GM23248 (cell line): ENCODE results near the gene TLR2. TPM values are rescaled to one million over a fixed set of nuclear protein-coding genes. Genes with fewer than 3 reads are reported as not detected.

Experiments
- DNase-seq: peaks from one replicate; pipeline ENCODE4 v3.0.0-alpha.2; 2015
- H2AFZ ChIP-seq: fragments of 200-600 bp; sonication (generic); 2 replicates; pipeline ENCODE4 v1.6.1; 2016; ENCODE audit warnings: antibody characterized with exemption
- H3F3A ChIP-seq: fragments of 200-600 bp; sonication (generic); 2 replicates; pipeline ENCODE4 v1.6.1; 2016; ENCODE audit warnings: mild to moderate bottlenecking, antibody characterized with exemption, mixed run types; ENCODE audit not compliant: insufficient read depth
- H3K27ac ChIP-seq: fragments of 200-600 bp; sonication (generic); 2 replicates; pipeline ENCODE4 v1.5.1; 2016; ENCODE audit warnings: mild to moderate bottlenecking
- H3K27me3 ChIP-seq: fragments of 200-600 bp; sonication (generic); replicated peaks from 2 replicates; pipeline ENCODE4 v1.6.1; 2016; ENCODE audit warnings: mild to moderate bottlenecking; ENCODE audit not compliant: insufficient read depth
- H3K36me3 ChIP-seq: fragments of 200-600 bp; sonication (generic); 2 replicates; pipeline ENCODE4 v1.6.1; 2016; ENCODE audit warnings: low read depth, mild to moderate bottlenecking
- H3K4me1 ChIP-seq: fragments of 200-600 bp; sonication (generic); 2 replicates; pipeline ENCODE4 v1.6.1; 2016; ENCODE audit warnings: mild to moderate bottlenecking; ENCODE audit not compliant: insufficient read depth
- H3K4me2 ChIP-seq: fragments of 200-600 bp; sonication (generic); one replicate; pipeline ENCODE4 v1.6.1; 2016; ENCODE audit warnings: mild to moderate bottlenecking; ENCODE audit not compliant: unreplicated experiment
- H3K4me3 ChIP-seq: fragments of 200-600 bp; sonication (generic); 2 replicates; pipeline ENCODE4 v1.5.1; 2016; ENCODE audit warnings: mild to moderate bottlenecking
- H3K79me2 ChIP-seq: fragments of 200-600 bp; sonication (generic); 2 replicates; pipeline ENCODE4 v1.6.1; 2016; ENCODE audit warnings: mild to moderate bottlenecking; ENCODE audit not compliant: insufficient read depth
- H3K9ac ChIP-seq: fragments of 200-600 bp; sonication (generic); 2 replicates; pipeline ENCODE4 v1.6.1; 2016; ENCODE audit warnings: mild to moderate bottlenecking
- H3K9me2 ChIP-seq: fragments of 200-600 bp; sonication (generic); 2 replicates; pipeline ENCODE4 v1.6.1; 2016; ENCODE audit warnings: mixed run types, mild to moderate bottlenecking, moderate library complexity; ENCODE audit not compliant: insufficient read depth
- H3K9me3 ChIP-seq: fragments of 200-600 bp; sonication (generic); one replicate; pipeline ENCODE4 v1.6.1; 2017; ENCODE audit warnings: low read depth
- H4K20me1 ChIP-seq: fragments of 200-600 bp; sonication (generic); 2 replicates; pipeline ENCODE4 v1.6.0; 2016; ENCODE audit not compliant: insufficient read depth
- EZH2 ChIP-seq: fragments of 200-600 bp; sonication (generic); IDR thresholded peaks from 2 replicates; pipeline ENCODE4 v1.6.1; 2018; ENCODE audit warnings: antibody characterized with exemption, mild to moderate bottlenecking; ENCODE audit not compliant: insufficient read depth, poor library complexity, severe bottlenecking
- EZH2phosphoT487 ChIP-seq: fragments of 200-600 bp; sonication (generic); IDR thresholded peaks from 2 replicates; pipeline ENCODE4 v1.6.1; 2018; ENCODE audit warnings: antibody characterized with exemption, moderate library complexity, mild to moderate bottlenecking, low read depth; ENCODE audit not compliant: insufficient read depth
- WGBS, 2 experiments: methylation state at CpG; one replicate each; pipeline ENCODE4 v1.1.6; 2015 to 2017; ENCODE audit warnings: low lambda C conversion rate in 2 of 2, low coverage in 1 of 2; ENCODE audit errors: missing lambda C conversion rate in 2 of 2; 5-methylcytosine and 5-hydroxymethylcytosine counted together
- in situ Hi-C: fragments of 300-500 bp; cut with MboI; formaldehyde crosslinking; loops from 2 replicates; pipeline ENCODE4 v1.15.0; 2020
- polyA plus RNA-seq: library from polyadenylated mRNA; unstranded; fragments of >200 nt; fragmentation: Nextera tagmentation; extraction: Ambion mirVana; gene quantifications from 2 replicates; pipeline ENCODE4 v1.2.1, GENCODE V29; 2016
- total RNA-seq: library from RNA; depleted of rRNA; stranded (reverse); fragments of >200 nt; shearing (Covaris generic); gene quantifications from 2 replicates; pipeline ENCODE4 v1.2.3, GENCODE V29; 2014

Gene TLR2
- total and polyA plus RNA-seq, 2 experiments from 2014 or later: not detected

DNA sequence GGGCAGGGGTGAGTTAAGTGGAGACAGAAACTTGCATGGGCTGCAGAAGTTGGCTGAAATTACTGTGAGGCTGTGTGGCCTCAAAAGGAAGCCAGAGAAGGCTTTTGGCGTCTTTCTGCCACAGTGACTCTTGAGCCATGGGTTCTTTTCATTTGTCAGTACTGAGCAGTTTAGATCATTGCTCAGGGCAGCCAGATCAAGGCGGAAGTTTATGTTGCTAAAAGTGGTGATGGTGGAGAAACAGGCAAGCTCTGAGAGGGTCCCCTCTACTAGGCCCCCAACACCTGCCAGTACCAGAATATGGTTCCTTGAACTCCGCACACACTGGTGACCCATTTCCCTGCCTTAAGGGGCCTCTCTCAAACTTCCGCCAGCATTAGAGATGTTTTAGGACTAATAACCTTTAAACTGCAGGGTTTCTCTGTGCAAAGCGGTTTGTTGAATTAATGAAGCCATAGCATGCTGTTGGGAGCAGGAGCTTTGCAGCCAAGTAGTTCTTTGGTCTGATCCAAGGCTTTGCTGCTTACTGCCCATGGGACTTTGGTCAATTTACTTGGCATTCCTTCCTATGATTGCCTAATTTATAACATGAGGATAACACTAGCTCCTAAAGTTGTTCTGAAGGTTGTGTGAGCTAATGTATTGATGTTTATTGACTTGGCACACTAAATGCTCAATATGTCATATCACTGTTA, 41.2 kb downstream of the TLR2 start:
- Histone ChIP-seq H4K20me1 (no peaks in the 10 kb centered on the region), H3K79me2 (no peaks in the 10 kb centered on the region), H3K4me3 (no peak overlapping the region), H3K9me2 (no peaks in the 10 kb centered on the region), H3K9ac (no peak overlapping the region), H3K36me3 (no peaks in the 10 kb centered on the region), H3K4me1 (no peaks in the 10 kb centered on the region), H3K27me3 (no peaks in the 10 kb centered on the region; the same call in 1 of the 2 replicates), H2AFZ (no peak overlapping the region), H3K27ac (no peak overlapping the region), H3K9me3 (no peaks in the 10 kb centered on the region), H3F3A (no peaks in the 10 kb centered on the region), H3K4me2 (no peak overlapping the region)
- WGBS, 2 experiments: 65% methylated on average over 5 of the region's 5 CpGs
- TF ChIP-seq EZH2phosphoT487 (no peak), EZH2 (no peak)
- in situ Hi-C loops: no loop called here
- DNase-seq: no peak

DNA sequence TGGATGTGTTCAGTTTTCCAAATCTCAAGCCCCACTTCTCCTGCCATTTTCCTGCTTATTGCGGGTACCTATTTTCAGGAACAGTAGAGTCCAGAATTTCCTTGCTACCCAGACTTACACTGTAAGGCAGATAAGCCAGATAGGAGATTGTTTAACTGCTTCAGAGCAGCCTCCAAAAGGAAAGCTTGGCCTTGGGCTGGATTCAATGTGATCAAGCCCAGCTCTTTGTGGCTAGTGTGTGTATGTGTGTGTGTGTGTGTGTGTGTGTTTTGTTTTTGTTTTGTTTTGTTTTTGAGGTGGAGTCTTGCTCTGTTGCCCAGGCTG, 41.7 kb downstream of the TLR2 start:
- H3F3A ChIP-seq: no peaks in the 10 kb centered on the region
- no peaks in the 10 kb centered on the region; the same call in 1 of the 2 replicates for H3K27me3 ChIP-seq
- no peak overlapping the region for H3K9ac ChIP-seq
- DNase-seq: no peak
- no peak overlapping the region for H3K4me3 ChIP-seq
- TF ChIP-seq EZH2phosphoT487: no peak
- TF ChIP-seq EZH2: no peak
- no peaks in the 10 kb centered on the region for H3K4me1 ChIP-seq
- no peaks in the 10 kb centered on the region for H3K9me3 ChIP-seq
- no peak overlapping the region for H3K4me2 ChIP-seq
- in situ Hi-C loops: no loop called here
- no peak overlapping the region for H2AFZ ChIP-seq
- no peak overlapping the region for H3K27ac ChIP-seq
- 62 to 67% methylated on average over 1 of the region's 1 CpG for WGBS, 2 experiments
- no peaks in the 10 kb centered on the region for H3K36me3 ChIP-seq
- no peaks in the 10 kb centered on the region for H4K20me1 ChIP-seq
- H3K9me2 ChIP-seq: no peaks in the 10 kb centered on the region
- no peaks in the 10 kb centered on the region for H3K79me2 ChIP-seq

DNA sequence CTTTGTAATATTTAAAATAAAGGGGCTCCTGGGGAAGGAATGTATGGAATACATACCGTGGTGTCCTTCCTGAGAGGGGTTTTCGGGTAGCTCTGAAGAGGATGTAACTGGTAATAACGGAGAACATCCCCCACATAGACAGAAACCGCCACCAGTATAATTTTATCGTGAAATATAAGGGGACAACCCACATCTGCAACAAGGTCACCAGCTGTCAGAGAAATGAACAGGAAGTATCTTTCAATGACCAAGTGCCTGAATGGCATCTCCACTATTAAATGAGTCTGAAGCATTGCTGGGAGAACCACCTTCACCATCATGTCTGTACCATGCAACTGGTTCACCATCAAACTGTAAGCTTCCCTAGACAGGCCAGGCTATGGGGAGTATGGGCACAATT, 44.1 kb downstream of the TLR2 start:
- TF ChIP-seq EZH2phosphoT487 (no peak), EZH2 (no peak)
- Histone ChIP-seq H3K9me2 (no peaks in the 10 kb centered on the region), H3K4me3 (no peak overlapping the region), H3K27ac (no peak overlapping the region), H4K20me1 (no peaks in the 10 kb centered on the region), H3K9me3 (no peaks in the 10 kb centered on the region), H3K79me2 (no peaks in the 10 kb centered on the region), H3K9ac (no peak overlapping the region), H3K4me1 (no peaks in the 10 kb centered on the region; the same call in 1 of the 2 replicates), H3K4me2 (no peak overlapping the region), H3K27me3 (no peaks in the 10 kb centered on the region), H2AFZ (no peak overlapping the region), H3F3A (no peaks in the 10 kb centered on the region), H3K36me3 (no peaks in the 10 kb centered on the region)
- 72 to 78% methylated on average over 5 of the region's 5 CpGs for WGBS, 2 experiments
- in situ Hi-C loops: no loop called here
- no peak for DNase-seq

DNA sequence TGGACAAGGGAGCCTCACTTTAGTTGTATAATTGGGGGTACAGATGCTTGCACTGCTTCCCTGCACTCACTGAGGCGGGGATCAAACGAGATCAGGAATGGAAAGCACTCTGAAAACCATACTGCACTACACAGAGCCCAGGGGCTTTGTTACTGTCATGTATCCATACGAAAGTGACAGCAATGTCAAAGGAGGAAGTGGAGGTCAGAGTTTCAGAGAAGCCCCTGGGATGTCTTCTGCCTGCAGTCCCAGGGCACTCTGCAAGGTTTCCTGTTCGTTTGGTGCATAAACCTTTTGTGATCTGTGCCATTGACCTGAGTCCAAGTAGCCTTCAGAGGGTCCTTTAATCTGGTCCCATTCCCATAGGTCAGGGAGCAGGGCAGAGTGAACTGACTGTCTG, 44.6 kb downstream of the TLR2 start:
- no peak overlapping the region for H3K4me3 ChIP-seq
- no peaks in the 10 kb centered on the region; the same call in 1 of the 2 replicates for H3K4me1 ChIP-seq
- no peak overlapping the region for H3K9ac ChIP-seq
- no peak overlapping the region for H2AFZ ChIP-seq
- no peak overlapping the region for H3K4me2 ChIP-seq
- H3F3A ChIP-seq: no peaks in the 10 kb centered on the region
- H3K27me3 ChIP-seq: no peaks in the 10 kb centered on the region
- WGBS, 2 experiments: 45 to 69% methylated on average over 4 of the region's 4 CpGs
- in situ Hi-C loops: no loop called here
- no peaks in the 10 kb centered on the region for H4K20me1 ChIP-seq
- H3K9me3 ChIP-seq: no peaks in the 10 kb centered on the region
- H3K79me2 ChIP-seq: no peaks in the 10 kb centered on the region
- no peak for DNase-seq
- H3K9me2 ChIP-seq: no peaks in the 10 kb centered on the region
- H3K36me3 ChIP-seq: no peaks in the 10 kb centered on the region
- no peak for TF ChIP-seq EZH2
- no peak for TF ChIP-seq EZH2phosphoT487
- H3K27ac ChIP-seq: no peak overlapping the region
